ENCODE measurements around the gene KIF26B.
"Not testable (repeated sequence)": the region's sequence is repeated elsewhere in the genome, so short reads cannot be mapped to it uniquely, and the experiment has no call there.

Gene KIF26B

DNA sequence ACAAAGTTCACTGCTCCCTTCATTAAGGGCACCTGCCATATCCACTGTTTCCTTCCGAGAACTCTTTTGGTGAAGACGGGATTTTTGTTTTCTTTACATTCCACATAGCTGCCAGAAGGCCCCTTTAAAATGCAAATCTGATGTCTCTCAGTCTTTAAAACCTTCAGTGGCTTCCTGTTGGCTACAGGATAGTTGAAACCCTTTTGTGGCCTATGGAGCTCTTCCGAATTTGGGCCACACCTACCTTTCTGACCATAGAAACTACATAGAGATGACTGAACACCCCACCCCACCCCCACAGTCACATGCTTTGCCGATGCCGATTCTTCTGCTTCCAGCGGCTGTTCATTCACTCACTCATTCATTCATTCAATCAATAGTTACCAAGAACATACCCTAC lies 502.6 kb downstream of the KIF26B start:
- TF ChIP-seq, protein P1, sequence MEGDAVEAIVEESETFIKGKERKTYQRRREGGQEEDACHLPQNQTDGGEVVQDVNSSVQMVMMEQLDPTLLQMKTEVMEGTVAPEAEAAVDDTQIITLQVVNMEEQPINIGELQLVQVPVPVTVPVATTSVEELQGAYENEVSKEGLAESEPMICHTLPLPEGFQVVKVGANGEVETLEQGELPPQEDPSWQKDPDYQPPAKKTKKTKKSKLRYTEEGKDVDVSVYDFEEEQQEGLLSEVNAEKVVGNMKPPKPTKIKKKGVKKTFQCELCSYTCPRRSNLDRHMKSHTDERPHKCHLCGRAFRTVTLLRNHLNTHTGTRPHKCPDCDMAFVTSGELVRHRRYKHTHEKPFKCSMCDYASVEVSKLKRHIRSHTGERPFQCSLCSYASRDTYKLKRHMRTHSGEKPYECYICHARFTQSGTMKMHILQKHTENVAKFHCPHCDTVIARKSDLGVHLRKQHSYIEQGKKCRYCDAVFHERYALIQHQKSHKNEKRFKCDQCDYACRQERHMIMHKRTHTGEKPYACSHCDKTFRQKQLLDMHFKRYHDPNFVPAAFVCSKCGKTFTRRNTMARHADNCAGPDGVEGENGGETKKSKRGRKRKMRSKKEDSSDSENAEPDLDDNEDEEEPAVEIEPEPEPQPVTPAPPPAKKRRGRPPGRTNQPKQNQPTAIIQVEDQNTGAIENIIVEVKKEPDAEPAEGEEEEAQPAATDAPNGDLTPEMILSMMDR (conservative IDR thresholded peaks at IDR 0.05; ENCODE audit: low read depth, low read length), result no peak
- no peak for DNase-seq (ENCODE audit: low read depth)

DNA sequence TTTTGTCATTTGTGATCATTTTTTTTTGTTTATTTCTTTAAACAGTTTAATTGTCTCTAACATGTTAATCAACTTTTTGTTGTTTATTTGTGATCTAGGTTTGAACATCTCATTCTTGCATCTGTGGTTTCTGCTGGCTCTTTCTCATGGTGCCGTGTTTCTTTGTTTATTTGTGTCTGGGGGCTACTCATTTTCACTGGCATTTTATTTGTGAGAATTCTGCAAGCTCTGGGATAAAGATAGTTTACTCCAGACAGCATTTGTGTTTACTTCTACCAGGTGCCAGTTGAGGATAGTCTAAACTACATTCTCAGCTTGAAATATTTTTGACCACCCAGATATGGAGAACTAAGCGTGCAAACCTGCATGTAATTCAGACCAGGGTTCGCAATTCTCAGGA lies 508.6 kb downstream of the KIF26B start:
- DNase-seq (ENCODE audit: low read depth), result no peak
- H3K4me3 ChIP-seq (ENCODE audit: low read depth, low read length), result no peak overlapping the region
- TF ChIP-seq, protein P1 (conservative IDR thresholded peaks at IDR 0.05; ENCODE audit: low read depth, low read length), result no peak

More for the DNA sequence above, 502.6 kb downstream of the KIF26B start:
- no peak overlapping the region for H3K4me3 ChIP-seq (ENCODE audit: low read depth, low read length)

DNA sequence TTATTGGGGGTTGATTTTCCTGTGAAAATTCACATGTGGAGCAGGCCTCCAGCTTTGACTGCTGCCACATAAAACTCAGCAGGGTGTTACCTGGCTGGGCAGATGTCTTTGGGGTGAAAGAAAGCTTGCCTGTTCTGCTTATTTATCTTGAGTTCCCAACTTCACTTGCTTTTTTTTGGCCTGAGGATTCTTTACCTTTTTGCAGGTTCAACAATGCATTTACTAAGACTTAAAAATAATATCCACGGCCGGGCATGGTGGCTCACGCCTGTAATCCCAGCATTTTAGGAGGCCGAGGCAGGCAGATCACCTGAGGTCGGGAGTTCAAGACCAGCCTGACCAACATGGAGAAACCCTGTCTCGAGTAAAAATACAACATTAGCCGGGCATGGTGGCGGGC lies 509.1 kb downstream of the KIF26B start:
- no peak overlapping the region for H3K4me3 ChIP-seq (ENCODE audit: low read depth, low read length)
- TF ChIP-seq, protein P1 (conservative IDR thresholded peaks at IDR 0.05; ENCODE audit: low read depth, low read length), result no peak
- DNase-seq (ENCODE audit: low read depth), result no peak

DNA sequence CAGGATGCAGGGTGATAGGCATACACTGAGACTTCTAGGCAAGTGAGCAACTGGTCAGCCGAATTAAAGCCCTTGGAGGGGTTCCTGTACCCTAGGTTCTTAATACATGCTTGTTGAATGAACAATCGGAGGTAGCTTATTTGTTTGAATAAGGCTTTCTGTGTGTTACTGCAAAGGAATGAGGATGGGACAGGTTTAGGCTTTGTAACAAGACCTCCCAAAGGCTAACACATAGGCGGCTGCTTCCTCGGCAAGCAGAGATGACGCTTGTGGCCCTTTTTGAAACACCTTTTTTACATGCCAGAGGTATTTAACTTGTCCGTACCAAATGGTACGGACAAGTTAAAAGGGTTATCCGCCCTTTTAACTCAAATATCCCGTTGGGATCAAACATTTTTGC lies 511.6 kb downstream of the KIF26B start:
- DNase-seq (ENCODE audit: low read depth), result no peak
- no peak overlapping the region for H3K4me3 ChIP-seq (ENCODE audit: low read depth, low read length)
- TF ChIP-seq, protein P1 (conservative IDR thresholded peaks at IDR 0.05; ENCODE audit: low read depth, low read length), result no peak

DNA sequence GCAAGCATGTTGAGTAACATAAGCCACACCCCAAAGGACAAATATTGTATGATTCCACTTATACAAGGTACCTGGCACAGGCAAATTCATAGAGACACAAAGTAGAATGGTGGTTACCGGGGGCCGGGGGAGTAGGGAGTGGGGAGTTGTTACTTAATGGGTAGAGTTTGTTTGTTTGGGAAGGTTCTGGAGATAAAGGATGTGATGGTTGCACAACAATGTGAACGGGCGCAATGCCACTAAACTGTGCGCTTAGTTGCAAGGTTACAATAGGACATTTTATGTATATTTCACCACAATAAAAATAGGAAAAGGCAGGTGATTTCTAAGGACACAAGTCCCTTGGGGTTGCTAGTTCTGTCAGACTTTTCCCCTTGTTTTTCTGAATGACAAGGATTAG lies 516.6 kb downstream of the KIF26B start:
- no peak for DNase-seq (ENCODE audit: low read depth)
- no peak overlapping the region for H3K4me3 ChIP-seq (ENCODE audit: low read depth, low read length)
- TF ChIP-seq, protein P1 (conservative IDR thresholded peaks at IDR 0.05; ENCODE audit: low read depth, low read length), result no peak

DNA sequence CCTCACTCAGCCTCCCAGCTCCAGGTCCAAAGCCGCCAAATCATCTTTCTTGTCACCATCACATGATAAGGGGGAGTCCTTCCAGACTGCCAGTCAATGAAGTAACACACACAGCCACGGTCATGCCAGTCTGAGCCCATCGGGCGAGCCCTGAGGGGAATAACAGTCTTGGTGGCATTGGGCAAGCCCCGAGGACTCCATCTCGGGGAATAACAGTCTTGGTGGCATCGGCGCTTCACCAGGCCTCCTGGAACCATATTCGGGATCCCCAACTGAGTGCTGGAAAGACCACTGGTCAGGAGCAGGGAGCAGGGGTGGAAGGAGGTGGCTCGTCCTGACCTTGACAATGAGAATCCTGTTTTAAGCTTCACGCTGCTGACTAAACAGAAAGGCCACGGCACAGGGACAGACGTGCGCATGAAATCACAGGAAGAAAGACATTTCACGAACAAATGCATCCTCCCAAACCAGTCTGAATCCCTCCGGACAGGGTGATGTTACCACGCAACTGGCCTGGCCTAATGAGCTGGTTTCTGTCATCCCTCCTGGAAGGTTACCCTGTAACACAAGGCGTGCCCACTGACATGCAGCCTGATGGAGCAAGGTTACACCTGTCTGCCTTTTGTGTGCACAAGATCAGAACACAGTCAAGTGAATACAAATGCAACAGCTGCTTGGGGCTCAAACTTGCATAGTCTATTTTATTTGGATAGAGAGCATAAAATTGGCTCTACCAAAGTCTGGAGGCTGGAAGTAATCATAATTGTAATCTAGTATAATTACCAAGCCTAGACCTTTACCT lies 517.4 kb downstream of the KIF26B start:
- no peak overlapping the region for H3K4me3 ChIP-seq (ENCODE audit: low read depth, low read length)
- no peak for DNase-seq (ENCODE audit: low read depth)
- TF ChIP-seq, protein P1 (conservative IDR thresholded peaks at IDR 0.05; ENCODE audit: low read depth, low read length), result no peak

DNA sequence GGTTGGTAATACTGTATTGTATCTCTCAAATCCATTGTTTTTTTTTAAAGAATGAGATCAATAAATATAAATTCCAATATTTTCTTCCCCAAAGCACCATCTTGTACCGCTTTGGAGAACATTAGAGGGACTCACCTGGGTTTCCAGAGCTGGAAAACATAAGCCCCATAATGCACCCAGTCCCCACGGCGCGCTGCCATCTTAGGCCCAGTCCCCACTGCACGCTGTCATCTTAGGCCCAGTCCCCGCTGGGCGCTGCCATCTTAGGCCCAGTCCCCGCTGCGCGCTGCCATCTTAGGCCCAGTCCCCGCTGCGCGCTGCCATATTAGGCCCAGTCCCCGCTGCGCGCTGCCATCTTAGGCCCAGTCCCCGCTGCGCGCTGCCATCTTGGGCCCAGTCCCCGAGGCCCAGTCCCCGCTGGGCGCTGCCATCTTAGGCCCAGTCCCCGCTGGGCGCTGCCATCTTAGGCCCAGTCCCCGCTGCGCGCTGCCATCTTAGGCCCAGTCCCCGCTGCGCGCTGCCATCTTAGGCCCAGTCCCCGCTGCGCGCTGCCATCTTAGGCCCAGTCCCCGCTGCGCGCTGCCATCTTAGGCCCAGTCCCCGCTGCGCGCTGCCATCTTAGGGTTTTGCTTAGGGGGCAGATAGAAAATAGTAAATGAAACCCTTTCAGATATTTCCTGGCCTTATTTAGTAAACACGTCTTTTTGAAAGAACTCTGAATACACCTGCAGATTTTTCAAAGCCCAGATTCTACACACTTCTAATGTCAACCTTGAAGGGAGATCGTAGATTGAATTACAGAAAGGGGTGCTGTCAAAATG lies 518.3 kb downstream of the KIF26B start:
- DNase-seq (ENCODE audit: low read depth); H3K4me3 ChIP-seq (ENCODE audit: low read depth, low read length): not testable (repeated sequence)
